GM21825 (cell line): ENCODE data around the gene KLHL25.
"Not testable (repeated sequence)": the region's sequence is repeated elsewhere in the genome, so short reads cannot be mapped to it uniquely, and the experiment has no call there.

Experiments
- ATAC-seq: cut with Tn5 transposase; IDR thresholded peaks from one replicate; pipeline ENCODE4 v1.9.1; 2021; ENCODE audit warnings: mild to moderate bottlenecking, moderate library complexity; ENCODE audit not compliant: unreplicated experiment

The KLHL25 gene

GRCh38 chr15:85794598-85795336 lies at the start of gene KLHL25:
Gene KLHL25, minus strand, starts transcription at chr15:85794925. Its CDS starts 25,115 bp downstream, at chr15:85769810.
- peak; percentile 98 for ATAC-seq

DNA sequence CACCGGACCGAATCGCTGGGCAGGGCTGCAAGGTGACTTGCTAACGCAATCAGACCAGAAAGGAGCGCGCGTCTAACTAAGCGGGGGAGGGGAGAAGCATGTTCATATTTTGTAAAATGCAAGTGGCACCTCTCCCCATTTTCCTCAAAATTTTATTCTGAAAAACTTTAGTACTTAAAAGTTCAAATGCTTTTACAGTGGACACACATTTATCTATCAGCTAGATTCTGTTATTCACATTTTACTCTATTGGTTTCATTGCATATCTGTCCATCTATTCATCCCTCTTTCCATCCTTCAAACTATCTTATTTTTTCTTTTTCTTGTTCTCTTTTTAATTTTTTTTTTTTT lies 46.1 kb upstream of the KLHL25 start:
- no peak for ATAC-seq

GRCh38 chr15:85840079-85840801 lies 45.5 kb upstream of the KLHL25 start:
- ATAC-seq: peak; percentile 98

DNA sequence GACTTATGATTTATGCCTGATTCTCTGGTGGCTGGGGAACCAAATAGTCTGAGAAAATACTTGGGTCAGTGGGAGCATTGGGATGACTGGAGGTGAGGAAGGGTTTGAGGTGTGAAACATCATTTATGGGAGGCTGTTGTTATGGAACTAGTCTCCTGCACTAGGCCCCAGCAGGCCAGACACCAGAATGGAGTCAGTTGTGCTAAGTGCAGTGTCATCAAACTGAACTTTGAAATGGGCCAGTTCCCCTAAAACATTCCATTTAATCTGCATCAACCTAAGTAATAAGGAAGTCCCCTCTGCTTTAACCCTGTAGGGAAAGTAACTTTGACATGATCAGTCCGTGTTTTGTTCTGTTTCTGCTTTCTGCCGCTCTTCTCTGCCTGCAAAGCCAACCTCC lies 44.9 kb upstream of the KLHL25 start:
- no peak for ATAC-seq

GRCh38 chr15:85838655-85839054 lies 43.9 kb upstream of the KLHL25 start:
- ATAC-seq: no peak

DNA sequence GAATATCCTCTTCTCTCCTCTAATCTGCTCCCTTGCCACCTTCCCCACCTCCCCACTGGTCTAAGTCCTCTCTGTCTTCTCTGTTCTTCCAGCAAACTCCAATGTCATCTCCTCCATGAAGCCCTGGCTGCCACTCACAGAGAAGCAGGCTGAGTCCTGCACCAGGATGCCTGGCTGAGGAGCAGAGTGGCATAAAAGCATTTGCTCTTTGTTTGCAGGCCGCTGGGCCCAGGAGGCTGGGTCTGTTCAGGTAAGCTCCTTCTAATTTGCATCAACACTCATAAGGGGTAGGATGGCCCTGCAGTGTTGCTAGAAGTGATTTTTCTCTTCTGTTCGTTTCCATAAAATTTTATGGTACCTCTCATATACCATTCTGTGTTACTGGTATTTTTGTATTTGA lies 43.2 kb upstream of the KLHL25 start:
- no peak for ATAC-seq

DNA sequence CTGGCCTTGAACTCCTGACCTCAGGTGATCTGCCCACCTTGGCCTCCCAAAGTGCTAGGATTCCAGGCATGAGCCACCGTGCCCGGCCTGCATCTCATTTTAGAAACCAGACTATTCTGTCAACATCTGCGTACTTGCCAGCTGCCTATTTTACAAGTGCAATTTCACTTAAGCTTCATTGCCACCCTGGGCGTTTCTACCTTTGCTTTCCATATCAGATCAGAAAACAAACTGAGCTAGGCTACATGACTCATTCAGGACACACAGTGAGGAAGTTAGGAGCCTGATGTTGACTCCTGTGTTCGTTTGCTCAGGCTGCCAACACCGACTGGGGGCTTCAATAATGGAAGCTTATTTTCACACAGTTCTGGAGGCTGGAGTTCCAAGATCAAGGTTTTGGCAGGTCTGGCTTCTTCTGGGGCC lies 42.3 kb upstream of the KLHL25 start:
- ATAC-seq: no peak

- no peak for ATAC-seq
These were observed 39.9 kb upstream of the KLHL25 start for GRCh38 chr15:85834651-85835050.

GRCh38 chr15:85832394-85832793 lies 37.7 kb upstream of the KLHL25 start:
- ATAC-seq: no peak

- ATAC-seq: no peak
These were observed 36.8 kb upstream of the KLHL25 start for GRCh38 chr15:85831415-85832113.

DNA sequence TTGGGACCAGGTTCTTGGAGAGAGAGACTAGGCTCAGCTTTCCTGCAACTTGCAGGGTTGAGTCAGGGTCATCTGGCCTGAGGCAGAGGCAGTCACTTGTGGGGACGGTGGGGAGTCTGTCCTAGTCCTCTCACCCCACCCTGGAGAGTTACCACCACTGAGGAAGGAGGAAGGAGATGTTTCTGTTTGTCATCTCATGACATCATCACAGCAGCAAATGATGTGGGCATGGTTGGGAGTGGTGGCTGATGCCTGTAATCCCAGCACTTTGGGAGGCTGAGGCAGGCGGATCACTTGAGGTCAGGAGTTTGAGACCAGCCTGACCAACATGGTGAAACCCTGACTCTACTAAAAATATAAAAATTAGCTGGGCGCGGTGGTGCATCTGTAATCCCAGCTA lies 35.0 kb upstream of the KLHL25 start:
- ATAC-seq: not testable (repeated sequence)

DNA sequence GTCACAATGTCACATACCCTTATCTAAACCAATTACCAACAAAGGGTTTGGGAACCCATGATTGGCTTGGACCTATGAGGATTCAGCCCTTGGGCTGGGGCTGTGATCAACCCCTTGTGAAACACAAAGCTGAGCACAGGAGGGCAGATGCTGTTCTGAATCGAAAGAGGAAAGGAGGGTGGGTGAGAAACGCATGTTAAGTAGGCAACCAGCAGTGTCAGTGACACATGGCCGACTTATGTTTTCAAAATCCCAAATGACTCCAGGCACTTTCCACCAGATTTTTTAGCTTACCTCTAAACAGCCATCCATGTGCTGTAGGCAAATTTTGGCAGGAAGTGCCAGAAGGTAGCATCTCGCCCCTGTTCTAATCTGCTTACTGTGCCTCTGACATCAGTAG lies 34.1 kb upstream of the KLHL25 start:
- ATAC-seq: no peak

DNA sequence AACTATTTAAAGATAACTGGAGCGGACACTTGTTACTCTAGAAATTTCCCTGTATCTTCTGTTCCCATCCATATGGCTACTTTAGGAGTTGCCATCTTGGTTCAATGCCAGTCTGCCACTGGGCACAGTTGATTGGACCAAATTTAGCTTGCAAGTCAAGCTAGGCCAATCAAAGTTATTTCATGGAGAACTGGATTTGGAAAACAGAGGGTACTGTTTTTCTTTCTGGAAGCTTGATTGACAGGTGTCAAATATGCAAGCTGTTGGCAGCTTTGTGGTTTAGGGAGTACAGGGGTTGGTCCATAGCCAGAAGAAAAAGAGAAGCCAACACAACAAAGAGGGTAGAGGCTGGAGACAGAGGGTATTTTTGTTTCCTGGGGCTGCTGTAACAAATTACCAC lies 33.4 kb upstream of the KLHL25 start:
- ATAC-seq: no peak

DNA sequence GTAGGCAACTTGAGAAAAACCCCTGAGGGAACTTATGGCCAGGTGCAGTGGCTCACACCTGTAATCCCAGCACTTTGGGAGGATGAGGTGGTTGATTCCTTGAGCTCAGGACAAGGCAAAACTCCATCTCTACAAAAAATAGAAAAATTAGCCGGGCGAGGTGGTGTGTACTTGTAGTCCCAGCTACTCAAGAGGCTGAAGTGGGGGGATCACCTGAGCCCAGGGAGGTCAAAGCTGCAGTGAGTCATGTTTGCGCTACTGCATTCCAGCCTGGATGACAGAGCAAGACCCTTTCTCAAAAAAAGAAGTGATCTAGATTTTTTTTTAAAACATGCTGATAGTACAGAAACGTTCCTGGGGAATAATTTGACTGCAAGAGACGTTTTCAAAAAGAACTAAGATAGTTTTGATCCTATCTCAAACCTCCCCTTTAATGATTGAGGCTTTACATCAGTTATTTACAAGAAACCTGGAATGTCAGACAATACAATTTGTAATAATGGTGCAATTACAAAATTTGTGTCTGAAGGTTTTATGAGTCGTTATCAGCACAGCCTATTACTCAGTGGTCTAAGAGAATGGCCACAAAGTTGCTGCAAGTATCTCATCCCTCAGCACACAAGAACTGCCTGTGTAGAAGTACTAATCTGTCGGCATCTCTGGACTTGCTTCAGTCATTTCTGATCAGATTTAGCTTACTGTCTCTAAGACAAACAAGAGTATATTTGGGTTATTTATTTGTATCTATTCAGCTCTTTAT lies 32.2 kb upstream of the KLHL25 start:
- no peak for ATAC-seq

- no peak for ATAC-seq
These were observed 31.0 kb upstream of the KLHL25 start for GRCh38 chr15:85825719-85826118.

GRCh38 chr15:85825118-85825517 lies 30.4 kb upstream of the KLHL25 start:
- no peak for ATAC-seq

DNA sequence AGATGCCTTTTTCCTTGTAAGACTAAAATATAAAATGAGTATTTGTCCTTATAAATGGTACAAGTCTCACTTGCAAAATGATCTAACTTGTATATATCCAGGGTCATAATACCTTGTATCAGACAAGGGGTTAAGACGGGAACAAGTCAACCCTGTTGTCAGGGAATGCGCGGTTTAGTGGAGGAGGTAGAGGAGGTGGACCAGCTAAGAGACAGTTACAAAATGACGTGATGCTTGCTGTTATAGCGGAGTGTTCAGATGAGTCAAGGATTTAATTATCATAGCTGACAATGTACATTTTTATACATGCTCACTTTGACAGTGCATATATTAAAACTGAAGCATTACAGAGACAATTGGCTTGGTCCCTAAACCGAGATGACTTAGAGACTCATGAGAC lies 26.8 kb upstream of the KLHL25 start:
- no peak for ATAC-seq

- no peak for ATAC-seq
These were observed 25.2 kb upstream of the KLHL25 start for GRCh38 chr15:85819938-85820337.

- ATAC-seq: no peak
These were observed 18.5 kb upstream of the KLHL25 start for GRCh38 chr15:85813234-85813633.

DNA sequence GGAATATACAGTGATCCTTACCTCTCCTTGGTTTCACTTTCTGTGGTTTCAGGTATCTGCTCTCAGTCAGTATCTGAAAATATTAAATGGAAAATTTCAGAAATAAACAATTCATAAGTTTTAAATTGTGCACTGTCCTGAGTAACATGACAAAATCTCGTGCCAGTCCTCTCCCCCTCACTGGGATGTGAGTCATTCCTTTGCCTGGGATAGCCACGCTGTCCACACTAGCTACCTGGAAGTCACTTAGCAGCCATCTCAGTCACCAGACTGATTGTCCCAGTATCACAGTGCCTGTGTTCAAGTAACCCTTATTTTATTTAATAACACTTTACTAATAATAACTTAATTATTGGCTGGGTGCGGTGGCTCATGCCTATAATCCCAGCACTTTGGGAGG lies 15.3 kb upstream of the KLHL25 start:
- ATAC-seq: no peak

DNA sequence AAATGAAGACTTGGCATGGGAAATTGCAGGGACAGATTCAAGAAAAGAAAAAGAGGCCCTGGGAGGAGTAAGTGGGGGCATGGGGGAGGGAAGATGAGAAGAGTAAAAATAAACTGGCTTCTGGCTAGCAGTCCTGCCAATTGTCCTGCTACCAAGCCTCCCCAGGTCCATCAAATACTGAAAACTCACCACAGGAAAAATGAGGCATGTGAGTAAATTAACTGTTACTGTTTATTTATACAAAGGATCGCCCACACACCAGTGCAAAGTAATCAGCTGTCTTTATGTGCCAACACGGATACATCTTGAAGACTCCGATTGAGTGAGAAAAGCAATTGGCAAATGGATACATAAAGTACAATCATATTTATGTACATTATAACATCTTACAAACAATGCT lies 10.7 kb upstream of the KLHL25 start:
- no peak for ATAC-seq
